ENCODE data around the gene KCNT1.

KCNT1 gene

GRCh38 chr9:135749171-135750045 lies 47.4 kb downstream of the KCNT1 start:
- no peak for DNase-seq

DNA sequence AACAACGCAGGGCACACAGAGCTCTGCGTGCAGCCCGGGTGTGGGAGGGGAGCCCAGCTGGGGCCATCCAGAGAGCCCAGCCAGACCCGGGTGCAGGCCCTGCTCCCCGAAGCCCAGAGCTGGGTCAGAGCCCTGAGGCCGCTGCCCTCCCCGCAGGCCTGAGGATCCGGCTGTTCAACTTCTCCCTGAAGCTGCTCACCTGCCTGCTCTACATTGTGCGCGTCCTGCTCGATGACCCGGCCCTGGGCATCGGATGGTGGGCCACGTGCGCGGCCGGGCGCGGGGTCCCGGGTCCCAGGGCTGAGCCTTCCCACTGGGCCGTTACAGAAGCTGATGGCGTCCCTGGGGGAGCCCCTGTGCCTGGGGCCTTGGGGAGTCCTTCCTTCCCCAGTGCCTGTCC lies 48.8 kb downstream of the KCNT1 start:
- DNase-seq, result no peak

- no peak for DNase-seq
These were observed 49.5 kb downstream of the KCNT1 start for GRCh38 chr9:135751501-135751900.

- no peak for DNase-seq
These were observed 50.6 kb downstream of the KCNT1 start for GRCh38 chr9:135752281-135753204.

DNA sequence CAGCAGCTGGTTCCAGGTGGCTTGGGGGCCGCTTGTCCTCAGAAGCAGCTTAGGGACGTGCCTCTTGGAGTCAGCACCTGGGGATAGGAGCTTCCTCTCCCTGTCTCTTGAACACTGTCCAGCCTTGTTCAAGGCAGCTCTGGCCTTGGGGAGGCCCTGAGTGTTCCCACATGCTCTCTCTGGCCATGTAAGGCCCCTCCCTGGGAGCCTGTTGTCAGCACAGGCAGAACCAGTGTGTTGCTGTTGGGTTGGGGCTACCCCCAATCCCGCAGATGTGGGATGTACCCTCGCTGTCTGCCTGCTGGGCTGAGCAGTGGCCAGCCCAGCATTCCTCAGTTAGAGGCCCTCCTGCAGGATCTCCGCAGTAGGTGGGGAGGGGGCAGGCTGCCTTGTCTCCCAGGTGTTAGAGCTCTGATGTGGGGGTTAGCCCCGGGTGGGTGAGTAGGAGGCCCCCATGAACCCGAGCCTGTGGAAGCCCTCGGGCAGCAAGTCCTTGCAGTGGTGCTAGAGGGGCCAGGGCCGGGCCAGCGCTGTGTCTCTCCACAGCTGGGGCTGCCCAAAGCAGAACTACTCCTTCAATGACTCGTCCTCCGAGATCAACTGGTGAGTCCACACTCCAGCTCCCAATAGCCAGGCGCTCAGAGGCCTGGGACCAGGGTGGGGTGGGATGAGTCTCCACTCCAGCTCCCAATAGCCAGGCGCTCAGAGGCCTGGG lies 51.6 kb downstream of the KCNT1 start:
- no peak for DNase-seq

DNA sequence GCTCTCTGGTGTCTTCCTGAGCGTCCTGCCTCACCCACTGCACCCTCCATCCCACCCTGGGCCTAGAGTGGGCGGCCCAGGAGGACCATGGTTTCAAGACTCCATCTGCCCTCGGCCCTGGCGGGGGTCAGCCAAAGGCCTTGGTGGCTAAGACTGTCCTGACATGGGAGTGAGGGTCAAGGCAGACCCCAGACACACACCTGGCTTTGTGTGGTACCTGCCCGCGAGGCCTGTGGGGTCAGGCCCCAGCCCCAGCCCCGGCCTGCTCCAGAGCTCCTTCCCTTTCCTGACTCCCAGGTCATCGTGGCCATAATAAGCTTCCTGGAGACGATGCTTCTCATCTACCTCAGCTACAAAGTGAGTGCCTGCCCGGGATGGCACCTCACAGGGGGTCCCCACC lies 54.6 kb downstream of the KCNT1 start:
- no peak for DNase-seq

- DNase-seq, result no peak
These were observed 55.4 kb downstream of the KCNT1 start for GRCh38 chr9:135757356-135757755.

- DNase-seq, result no peak
These were observed 56.1 kb downstream of the KCNT1 start for GRCh38 chr9:135758056-135758455.

DNA sequence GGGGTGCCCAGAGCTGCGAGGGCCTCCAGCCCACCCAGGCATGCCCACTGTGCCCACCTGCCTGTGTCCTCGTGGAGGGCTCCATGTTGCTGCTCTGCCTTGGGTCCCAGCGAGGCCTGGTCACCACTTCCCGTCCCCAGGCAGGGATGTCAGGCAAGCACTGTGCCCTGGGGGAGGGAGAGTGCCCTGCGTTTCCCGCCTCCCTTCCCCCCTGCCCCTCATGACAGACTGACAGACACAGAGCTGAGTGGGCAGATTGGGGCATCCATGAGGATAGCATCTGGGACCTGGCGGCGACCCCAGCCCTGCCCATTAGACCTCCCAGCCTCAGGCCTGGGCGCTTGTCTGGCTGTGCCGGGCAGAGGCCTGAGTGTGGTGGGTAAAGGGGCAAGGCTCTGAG lies 56.9 kb downstream of the KCNT1 start:
- no peak for DNase-seq

GRCh38 chr9:135759676-135760300 lies 57.8 kb downstream of the KCNT1 start:
- DNase-seq, result no peak

- no peak for DNase-seq
These were observed 58.5 kb downstream of the KCNT1 start for GRCh38 chr9:135760465-135760864.

DNA sequence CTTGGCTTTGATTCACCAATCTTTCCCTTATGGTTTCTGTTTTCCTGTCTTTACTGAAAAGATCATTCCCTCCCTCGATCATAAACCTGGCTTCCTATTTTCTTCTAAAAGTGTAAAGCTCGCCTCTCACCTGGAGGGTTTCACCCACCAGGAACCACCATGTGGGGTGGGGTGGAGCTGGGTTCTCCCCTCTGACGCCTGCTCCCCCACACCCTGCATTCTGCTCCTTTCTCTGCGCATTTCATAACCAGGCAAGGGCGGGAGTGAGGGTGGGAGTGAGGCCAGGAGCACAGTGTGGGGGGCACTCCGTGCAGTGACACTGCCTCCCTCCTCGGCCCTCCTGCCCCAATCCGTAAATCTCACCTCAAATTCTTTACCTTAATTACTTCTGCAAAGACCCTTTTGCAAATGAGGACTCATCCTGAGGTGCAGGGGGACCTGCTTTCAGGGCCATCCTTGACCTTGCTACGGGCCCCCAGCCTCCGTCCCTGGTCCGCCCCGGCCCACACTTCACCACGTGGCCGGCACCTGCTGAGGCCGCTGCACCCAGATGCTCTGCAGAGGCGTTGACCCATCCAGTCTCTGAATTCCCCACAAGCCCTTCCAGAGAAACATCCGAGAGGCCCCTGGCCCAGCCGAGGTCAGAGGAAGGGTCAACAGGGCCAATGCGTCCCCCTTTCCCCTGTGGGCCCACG lies 59.3 kb downstream of the KCNT1 start:
- no peak for DNase-seq

- no peak for DNase-seq
These were observed 59.8 kb downstream of the KCNT1 start for GRCh38 chr9:135761845-135762168.

DNA sequence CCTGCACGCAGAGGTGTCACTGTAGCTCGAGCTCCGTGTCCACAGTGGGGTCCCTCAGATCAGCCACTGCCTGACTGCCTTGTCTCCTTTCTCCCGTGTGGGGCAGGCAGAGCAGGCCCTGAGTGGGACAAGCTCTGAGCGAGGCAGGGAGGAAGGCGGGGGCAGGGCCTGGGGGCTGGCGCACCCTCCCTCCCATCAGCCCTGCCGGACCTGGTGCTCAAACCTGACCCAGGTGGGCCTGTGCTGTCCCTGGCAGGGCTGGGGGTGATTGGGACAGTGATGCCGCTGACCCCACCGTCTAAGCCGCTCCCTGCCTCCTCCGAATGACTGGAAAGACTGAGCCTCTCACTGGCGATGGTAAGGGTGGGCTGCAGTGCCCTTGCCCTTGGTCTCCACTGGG lies 60.9 kb downstream of the KCNT1 start:
- no peak for DNase-seq

- no peak for DNase-seq
These were observed 61.9 kb downstream of the KCNT1 start for GRCh38 chr9:135763716-135764446.

DNA sequence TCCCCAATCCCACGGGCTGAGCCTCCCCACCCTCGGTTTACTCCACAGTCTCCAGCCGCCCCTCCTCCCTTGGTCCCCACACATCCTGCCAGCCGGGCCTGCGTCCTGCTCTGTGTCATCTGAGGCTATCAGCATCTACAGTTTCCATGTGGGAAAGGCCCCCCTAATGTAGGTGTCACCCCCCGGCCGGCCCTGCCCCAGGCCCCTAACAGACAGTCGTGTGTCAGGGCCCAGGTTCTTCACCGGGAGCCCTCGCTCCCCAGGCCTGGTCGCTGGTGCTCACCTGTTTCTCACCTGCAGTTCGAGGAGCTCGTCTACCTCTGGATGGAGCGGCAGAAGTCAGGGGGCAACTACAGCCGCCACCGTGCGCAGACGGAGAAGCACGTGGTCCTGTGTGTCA lies 62.7 kb downstream of the KCNT1 start:
- DNase-seq, result no peak

- DNase-seq, result no peak
These were observed 63.4 kb downstream of the KCNT1 start for GRCh38 chr9:135765416-135765815.

- no peak for DNase-seq
These were observed 64.3 kb downstream of the KCNT1 start for GRCh38 chr9:135766251-135766650.

DNA sequence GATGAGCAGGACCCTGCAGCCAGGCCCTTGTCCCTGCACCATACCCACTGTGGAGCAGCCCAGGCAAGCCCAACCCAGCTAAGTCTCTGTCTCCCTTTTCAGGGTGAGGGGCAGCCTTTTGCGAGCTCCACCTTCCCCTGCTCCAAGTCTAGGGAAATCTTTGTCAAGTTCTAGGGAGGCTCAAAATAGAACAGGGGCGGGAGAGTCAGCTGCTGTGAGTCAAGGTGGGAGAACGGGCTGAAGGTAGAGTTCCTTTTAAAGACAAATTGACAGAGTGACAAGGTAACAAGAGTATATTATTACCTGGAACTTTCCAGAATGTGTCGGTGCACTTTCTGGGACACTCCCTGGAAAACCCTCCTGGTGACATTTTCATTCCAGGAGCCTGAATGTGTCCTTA lies 64.7 kb downstream of the KCNT1 start:
- DNase-seq, result no peak

DNA sequence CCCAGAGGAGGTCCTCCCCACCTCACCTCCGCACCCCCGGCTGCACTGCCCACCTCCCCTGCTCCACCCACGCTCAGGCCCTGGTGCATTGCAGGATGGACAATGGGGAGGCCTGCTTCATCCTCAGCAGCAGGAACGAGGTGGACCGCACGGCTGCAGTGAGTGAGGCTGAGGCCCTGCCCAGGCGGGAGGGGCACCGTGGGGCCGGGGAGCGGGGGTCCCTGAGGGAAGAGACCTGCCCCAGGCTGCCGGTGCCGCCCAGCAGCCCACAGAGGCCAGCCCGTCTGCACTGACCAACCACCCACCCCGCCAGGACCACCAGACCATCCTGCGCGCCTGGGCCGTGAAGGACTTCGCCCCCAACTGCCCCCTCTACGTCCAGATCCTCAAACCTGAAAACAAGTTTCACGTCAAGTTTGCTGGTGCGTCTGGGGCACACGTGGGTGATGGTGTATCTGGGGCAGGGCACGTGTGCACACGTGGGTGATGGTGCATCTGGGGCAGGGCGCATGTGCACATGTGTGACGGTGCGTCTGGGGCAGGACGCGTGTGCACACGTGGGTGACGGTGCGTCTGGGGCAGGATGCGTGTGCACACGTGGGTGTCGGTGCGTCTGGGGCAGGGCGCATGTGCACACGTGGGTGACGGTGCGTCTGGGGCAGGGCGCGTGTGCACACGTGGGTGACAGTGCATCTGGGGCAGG lies 66.7 kb downstream of the KCNT1 start:
- DNase-seq, result no peak

All from activated T-cell treated with anti-CD3 and anti-CD28 coated beads for 4 hours (primary cell).